GM19193 (cell line): ENCODE measurements around the gene LRP1B.

Experiments used
- POLR2A ChIP-seq: IDR thresholded peaks from 4 replicates; pipeline ENCODE4 v1.6.1; 2011; ENCODE audit not compliant: insufficient read depth, insufficient read length; ENCODE audit errors: extremely low read depth

The LRP1B gene

DNA sequence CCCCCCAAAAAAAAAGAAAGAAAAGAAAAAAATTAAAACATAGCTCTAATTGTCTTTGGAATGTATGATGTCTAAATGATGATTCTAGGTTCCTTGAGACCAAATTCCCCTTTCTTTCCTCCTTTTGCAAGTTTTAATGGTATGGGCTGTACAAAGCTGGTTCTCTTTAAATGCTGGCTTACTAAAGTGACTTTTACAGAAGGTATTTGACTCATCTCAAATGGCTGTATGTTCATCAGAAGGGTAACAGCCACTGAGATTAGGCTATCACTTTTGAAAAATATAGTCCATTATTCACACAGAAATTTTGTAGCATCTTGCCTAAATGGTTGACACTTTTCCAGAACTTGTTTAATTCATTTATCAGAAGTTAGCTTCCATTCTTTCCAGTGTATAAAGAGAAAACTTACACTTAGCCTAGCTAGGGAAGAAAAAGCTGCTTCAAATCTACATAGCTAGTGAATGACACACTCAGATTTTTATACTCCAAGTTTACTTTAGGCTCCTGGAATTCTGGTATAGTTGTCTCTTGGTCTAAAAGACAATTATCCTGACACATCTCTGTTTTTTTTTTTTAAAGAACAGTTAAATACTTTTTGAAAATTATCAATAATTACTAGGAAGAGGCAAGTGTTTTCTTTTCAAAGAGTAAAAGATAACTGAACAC, 622.6 kb downstream of the LRP1B start:
- no peak for TF ChIP-seq POLR2A

- TF ChIP-seq POLR2A = no peak
These were observed 624.7 kb downstream of the LRP1B start for GRCh38 chr2:141506135-141506534.

DNA sequence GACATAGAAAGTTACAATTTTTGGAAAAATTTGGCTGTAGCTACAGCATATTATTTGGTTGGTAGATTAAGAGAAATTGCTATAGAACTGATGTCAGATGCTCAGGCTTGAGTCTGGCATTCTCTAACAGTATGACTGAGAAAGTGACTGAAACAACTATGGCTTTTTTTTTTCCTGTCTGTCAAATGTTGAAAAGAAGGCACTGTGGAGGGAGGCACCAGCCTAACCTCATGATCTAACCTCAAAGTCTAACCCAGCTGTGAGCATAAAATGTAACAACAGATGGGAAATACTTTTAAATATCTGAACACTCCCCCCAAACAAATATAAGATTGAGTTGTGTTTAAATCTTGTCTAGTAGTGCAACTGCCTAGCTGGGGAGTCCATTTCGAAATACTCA, 629.1 kb downstream of the LRP1B start:
- TF ChIP-seq POLR2A = no peak

- no peak for TF ChIP-seq POLR2A
These were observed 631.7 kb downstream of the LRP1B start for GRCh38 chr2:141499123-141499522.

GRCh38 chr2:141498561-141498960, 632.3 kb downstream of the LRP1B start:
- TF ChIP-seq POLR2A = no peak

- no peak for TF ChIP-seq POLR2A
These were observed 633.5 kb downstream of the LRP1B start for GRCh38 chr2:141497272-141497671.

DNA sequence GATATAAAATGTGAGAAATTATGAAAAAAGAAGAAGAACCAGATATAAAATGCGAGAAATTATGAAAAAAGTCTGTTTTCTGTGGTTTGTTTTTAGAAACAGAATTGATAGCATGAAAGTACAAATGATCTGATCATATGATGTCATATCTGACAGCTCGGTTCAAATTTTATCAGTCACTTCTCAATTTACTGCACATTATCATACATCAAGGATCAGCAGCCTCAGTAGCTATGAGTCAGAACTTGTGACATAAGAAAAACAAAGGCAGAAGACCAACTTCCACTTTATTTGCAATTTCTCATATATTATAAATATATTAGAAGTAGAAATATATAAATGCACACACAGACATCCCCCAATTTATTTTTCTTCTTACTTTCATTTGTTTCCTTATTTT, 634.0 kb downstream of the LRP1B start:
- no peak for TF ChIP-seq POLR2A

GRCh38 chr2:141493936-141494335, 636.9 kb downstream of the LRP1B start:
- TF ChIP-seq POLR2A = no peak

DNA sequence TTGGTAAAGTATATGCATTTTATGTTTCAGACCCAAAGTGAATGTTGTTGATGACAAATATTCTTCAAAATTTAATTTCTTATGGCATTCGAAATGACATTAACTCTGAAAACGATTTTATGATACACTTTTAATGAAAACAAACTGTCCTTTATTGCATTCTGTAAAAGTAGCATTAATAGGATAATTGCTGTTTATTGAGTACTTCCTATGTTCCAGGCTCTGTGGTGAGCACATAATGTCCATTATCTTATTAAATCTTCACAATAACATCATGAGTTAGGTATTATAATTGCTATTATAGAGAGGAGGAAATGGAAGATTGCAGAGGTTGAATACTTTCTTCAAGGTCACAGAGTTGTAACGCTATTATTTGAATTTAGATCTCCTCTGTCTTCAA, 638.0 kb downstream of the LRP1B start:
- no peak for TF ChIP-seq POLR2A

- no peak for TF ChIP-seq POLR2A
These were observed 639.9 kb downstream of the LRP1B start for GRCh38 chr2:141490886-141491285.

GRCh38 chr2:141482697-141483096, 648.1 kb downstream of the LRP1B start:
- no peak for TF ChIP-seq POLR2A

DNA sequence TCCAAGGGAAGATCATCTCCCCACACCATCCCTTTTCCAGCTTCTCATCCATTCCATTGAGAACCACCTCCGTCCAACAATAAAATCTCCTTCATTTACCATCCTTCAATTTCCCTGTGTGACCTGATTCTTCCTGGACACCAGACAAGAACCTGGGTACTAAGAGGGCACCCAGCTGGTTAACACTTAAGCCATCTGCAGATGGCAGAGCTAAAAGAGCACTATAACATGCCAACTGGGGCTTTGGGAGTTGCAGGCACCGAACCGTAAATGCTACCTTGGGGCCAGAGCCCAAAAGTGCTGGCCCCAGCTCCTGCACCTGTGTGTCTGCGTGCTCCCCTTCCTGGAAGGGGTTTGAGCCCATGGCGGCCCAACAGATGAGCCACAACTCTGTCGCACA, 655.0 kb downstream of the LRP1B start:
- TF ChIP-seq POLR2A = no peak

- no peak for TF ChIP-seq POLR2A
These were observed 662.1 kb downstream of the LRP1B start for GRCh38 chr2:141468761-141469160.

DNA sequence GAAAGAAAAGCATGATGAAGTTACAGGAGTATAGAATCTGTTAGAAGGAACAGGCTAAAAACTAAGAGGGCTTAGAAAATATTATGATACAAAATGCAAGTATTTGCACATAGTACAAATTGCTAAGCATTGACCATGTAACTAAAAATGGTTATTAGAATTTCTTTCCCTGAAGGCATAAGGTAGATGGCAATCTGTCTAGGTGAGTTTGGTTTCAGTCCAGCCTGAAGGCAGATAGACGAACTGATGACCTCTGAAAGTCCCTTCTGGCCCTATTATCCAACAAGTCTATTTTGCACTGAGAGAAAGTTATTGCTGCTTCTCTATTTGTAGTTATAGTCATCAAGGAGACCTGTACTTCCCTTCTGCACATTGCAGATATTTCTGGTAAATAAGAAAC, 663.5 kb downstream of the LRP1B start:
- no peak for TF ChIP-seq POLR2A

DNA sequence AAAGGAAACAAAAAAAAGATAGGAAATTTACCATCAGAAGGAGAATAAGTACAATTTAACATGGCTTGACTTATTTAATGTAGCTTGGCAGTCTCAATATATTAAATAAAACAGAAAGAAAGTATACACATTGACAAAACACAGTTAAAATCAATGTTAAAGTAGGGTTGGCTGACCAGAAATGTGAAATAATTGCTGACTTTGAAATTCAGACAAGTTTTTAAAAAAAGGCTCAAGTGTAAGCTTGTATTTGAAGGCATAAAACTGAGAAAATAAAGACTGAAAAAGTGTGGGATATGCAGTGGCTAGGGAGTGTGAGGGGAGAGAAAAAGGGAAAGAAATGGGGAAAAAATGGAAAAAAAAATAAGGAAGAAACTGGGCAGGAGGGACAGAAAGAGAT, 665.8 kb downstream of the LRP1B start:
- no peak for TF ChIP-seq POLR2A

DNA sequence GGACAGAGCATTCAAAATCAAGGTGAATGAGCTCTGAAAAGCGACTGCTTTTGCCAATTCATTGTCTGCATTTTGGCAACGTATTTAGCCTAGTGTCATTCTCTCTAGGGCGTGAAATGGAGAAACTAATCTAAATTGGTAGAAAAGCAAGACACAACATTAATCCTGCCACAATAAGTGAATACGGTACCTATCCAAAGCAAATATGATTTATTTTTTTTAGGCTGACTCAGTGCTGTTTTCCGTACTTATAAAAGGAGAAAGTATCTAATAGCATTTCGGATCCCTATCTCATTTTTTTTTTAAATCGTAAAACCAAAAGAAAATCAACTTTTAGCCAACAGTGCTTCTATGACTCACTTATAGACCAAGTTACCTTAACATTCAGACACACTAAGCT, 672.5 kb downstream of the LRP1B start:
- TF ChIP-seq POLR2A = no peak

DNA sequence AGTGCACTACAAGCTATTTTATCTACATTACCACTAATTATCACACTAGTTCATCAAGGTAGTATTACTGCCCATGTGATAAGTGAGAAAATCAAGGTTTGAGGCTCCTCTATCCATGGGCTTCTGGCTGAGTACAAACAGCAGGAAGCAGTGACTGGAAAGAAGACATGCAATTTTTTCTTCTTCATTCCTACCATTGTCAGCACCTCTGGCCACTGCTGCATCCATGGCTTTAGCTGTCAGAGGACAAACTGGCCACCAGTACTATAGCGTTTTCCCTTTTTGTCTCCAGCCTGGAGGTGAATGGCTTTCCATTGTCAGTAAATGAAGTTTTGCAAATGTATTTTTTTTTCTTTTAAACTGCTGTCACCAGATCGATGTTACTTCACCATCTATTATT, 674.9 kb downstream of the LRP1B start:
- TF ChIP-seq POLR2A = no peak
